HepG2 (cell line): ENCODE measurements around the gene TTBK1. TPM values are rescaled to one million over a fixed set of nuclear protein-coding genes. Genes with fewer than 3 reads are reported as not detected.

Experiments used
- CENPT ChIP-seq: sonication (generic); formaldehyde crosslinking; IDR thresholded peaks from 2 replicates; pipeline ENCODE4 v1.8.0; 2022; ENCODE audit warnings: low read depth, mild to moderate bottlenecking, moderate library complexity, missing genetic modification reagents
- IRF2 ChIP-seq: IDR thresholded peaks from 2 replicates; pipeline ENCODE4 v1.6.1; 2018; ENCODE audit warnings: missing genetic modification reagents, missing compliant biosample characterization
- JUNB ChIP-seq: sonication (generic); formaldehyde crosslinking; IDR thresholded peaks from 2 replicates; pipeline ENCODE4 v1.8.0; 2022; ENCODE audit warnings: missing genetic modification reagents, mild to moderate bottlenecking, borderline replicate concordance
- MIER2 ChIP-seq: IDR thresholded peaks from 2 replicates; pipeline ENCODE4 v1.6.1; 2016; ENCODE audit warnings: missing biosample characterization, missing genetic modification reagents
- MTA1 ChIP-seq: sonication (generic); formaldehyde crosslinking; IDR thresholded peaks from 2 replicates; pipeline ENCODE4 v1.4.0; 2020; ENCODE audit warnings: missing genetic modification reagents, mild to moderate bottlenecking, borderline replicate concordance
- MTF1 ChIP-seq: sonication (generic); formaldehyde crosslinking; IDR thresholded peaks from 2 replicates; pipeline ENCODE4 v1.5.0; 2020; ENCODE audit warnings: missing genetic modification reagents
- PHF5A ChIP-seq: IDR thresholded peaks from one replicate; pipeline ENCODE4 v1.6.1; 2018; ENCODE audit warnings: low read depth, missing genetic modification reagents; ENCODE audit not compliant: unreplicated experiment
- SP5 ChIP-seq: IDR thresholded peaks from 2 replicates; pipeline ENCODE4 v1.6.1; 2016; ENCODE audit warnings: low read depth, borderline replicate concordance
- SRY ChIP-seq: sonication (generic); formaldehyde crosslinking; IDR thresholded peaks from 2 replicates; pipeline ENCODE4 v1.8.0; 2022; ENCODE audit warnings: mild to moderate bottlenecking, missing genetic modification reagents
- TBX2 ChIP-seq: sonication (generic); formaldehyde crosslinking; IDR thresholded peaks from 2 replicates; pipeline ENCODE4 v1.5.0; 2020; ENCODE audit warnings: missing genetic modification reagents, mild to moderate bottlenecking, borderline replicate concordance
- THAP11 ChIP-seq: IDR thresholded peaks from 2 replicates; pipeline ENCODE4 v1.6.1; 2016; ENCODE audit warnings: missing biosample characterization, missing genetic modification reagents
- ZBED4 ChIP-seq: sonication (generic); formaldehyde crosslinking; IDR thresholded peaks from 2 replicates; pipeline ENCODE4 v1.4.0; 2020; ENCODE audit warnings: missing genetic modification reagents, borderline replicate concordance
- ZFAT ChIP-seq: sonication (generic); formaldehyde crosslinking; conservative IDR thresholded peaks from 2 replicates; pipeline ENCODE4 v1.8.1; 2023; ENCODE audit warnings: missing genetic modification reagents, inconsistent platforms
- ZFYVE20 ChIP-seq: sonication (generic); formaldehyde crosslinking; IDR thresholded peaks from 2 replicates; pipeline ENCODE4 v1.8.0; 2023; ENCODE audit warnings: low read depth, mild to moderate bottlenecking, moderate library complexity, missing genetic modification reagents, borderline replicate concordance
- ZNF44 ChIP-seq: sonication (generic); formaldehyde crosslinking; IDR thresholded peaks from 2 replicates; pipeline ENCODE4 v1.5.1; 2020; ENCODE audit warnings: mild to moderate bottlenecking, missing genetic modification reagents
- ZNF790 ChIP-seq: sonication (generic); formaldehyde crosslinking; IDR thresholded peaks from 2 replicates; pipeline ENCODE4 v1.8.0; 2022; ENCODE audit warnings: missing genetic modification reagents, mild to moderate bottlenecking, borderline replicate concordance
- ZZZ3 ChIP-seq: sonication (generic); formaldehyde crosslinking; IDR thresholded peaks from 2 replicates; pipeline ENCODE4 v1.4.0; 2020; ENCODE audit warnings: missing genetic modification reagents, mild to moderate bottlenecking, borderline replicate concordance
- polyA plus RNA-seq, 8 experiments: library from polyadenylated mRNA; depleted of rRNA in 3 of 8; stranded (reverse) in 7 of 8; unstranded in 1 of 8; fragments of >200 nt; fragmentation: Illumina TruSeq in 4 of 8; extraction: Trizol in 4 of 8; gene quantifications; 2 replicates each; pipeline versions ENCODE4 v1.2.1 to v1.2.3, GENCODE V29; 2011 to 2016; ENCODE audit warnings: low read depth in 4 of 8, missing spikeins in 1 of 8, mixed read lengths in 1 of 8; ENCODE audit not compliant: insufficient read depth in 1 of 8
- total RNA-seq, 5 experiments: library from RNA; depleted of rRNA; stranded (reverse); fragments of >200 nt; fragmentation: Illumina TruSeq; extraction: Trizol; gene quantifications; 2 replicates each; pipeline ENCODE4 v1.2.3, GENCODE V29; 2016; ENCODE audit warnings: low read depth in 1 of 5
- TF ChIP-seq, protein P1 (sequence below): sonication (generic); formaldehyde crosslinking; conservative IDR thresholded peaks from 2 replicates; pipeline ENCODE4 v1.4.0; 2020; ENCODE audit warnings: missing genetic modification reagents
- TF ChIP-seq, protein P2 (sequence below): sonication (generic); formaldehyde crosslinking; IDR thresholded peaks from 2 replicates; pipeline ENCODE4 v1.4.0; 2020; ENCODE audit warnings: missing genetic modification reagents
- TF ChIP-seq, protein P3 (sequence below): sonication (generic); IDR thresholded peaks from 2 replicates; pipeline ENCODE4 v1.6.1; 2016; ENCODE audit warnings: low read depth, borderline replicate concordance

TTBK1 gene
- total and polyA plus RNA-seq, 2 of the 13 experiments (the other 11 are each of a cell fraction or from before 2014, with no cell fraction given): 0.24 to 0.33 TPM

DNA sequence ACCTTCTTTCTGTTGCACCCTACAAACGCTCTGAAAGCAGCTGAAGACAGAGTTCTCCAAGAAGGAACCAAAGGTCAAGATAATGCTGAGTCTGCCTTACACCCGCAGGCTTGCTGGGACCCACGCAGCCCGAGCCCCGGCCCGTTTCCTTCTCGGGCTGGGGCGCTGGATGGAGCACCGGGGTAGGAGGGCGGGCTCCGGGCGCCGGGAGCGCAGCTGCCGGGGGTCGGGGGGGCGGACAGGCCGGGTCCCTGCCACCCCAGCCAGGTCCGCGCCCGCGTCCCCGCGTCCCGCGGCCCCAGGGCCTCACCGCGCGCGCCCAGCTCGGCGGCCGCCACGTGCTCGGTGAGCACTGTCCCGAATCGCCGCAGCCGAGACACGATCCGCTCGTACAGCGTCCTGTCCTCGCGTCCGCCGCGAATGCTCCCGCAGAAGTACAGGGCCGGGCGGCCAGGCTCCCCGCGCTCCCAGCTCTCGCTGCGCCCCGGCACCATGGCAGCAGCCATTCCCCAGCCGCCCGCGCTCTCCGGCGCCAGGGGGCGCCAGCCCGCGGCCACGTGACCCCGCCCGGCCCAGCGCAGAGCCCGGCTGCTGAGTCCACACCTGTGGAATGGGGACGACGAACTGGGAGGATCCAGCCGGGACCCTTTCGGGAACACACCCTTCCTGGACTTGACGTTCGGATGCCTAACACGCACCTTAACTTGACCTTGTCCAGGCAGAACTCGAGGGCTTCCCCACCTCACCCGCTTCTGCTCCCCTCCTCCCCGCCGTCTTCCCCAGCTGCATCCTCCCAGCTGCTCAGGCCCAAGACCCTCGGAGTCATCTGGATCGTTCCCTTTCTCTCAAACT is 14.1 kb upstream of the TTBK1 start, which contains the start of gene DNPH1 (continued):
- TF ChIP-seq ZBED4 (CRISPR knock-in tag) (peak; percentile 96), IRF2 (peak; percentile 72; the same call in 1 of the 2 replicates), SP5 (no peak), ZZZ3 (CRISPR knock-in tag) (peak; percentile 82; the same call in 1 of the 2 replicates), ZFYVE20 (CRISPR knock-in tag) (peak; percentile 72; the same call in 1 of the 2 replicates), CENPT (CRISPR knock-in tag) (peak; percentile 94), ZFAT (CRISPR knock-in tag) (0 out of 2 replicates have a peak, but pooled peaks have one; percentile 35), TBX2 (CRISPR knock-in tag) (peak; percentile 58; the same call in 1 of the 2 replicates), SRY (CRISPR knock-in tag) (peak; percentile 71), ZNF790 (CRISPR knock-in tag) (peak; percentile 92; the same call in 1 of the 2 replicates), ZNF44 (no peak), PHF5A (CRISPR knock-in tag) (peak; percentile 61), MIER2 (CRISPR knock-in tag) (peak; percentile 16; the same call in 1 of the 2 replicates), MTF1 (CRISPR knock-in tag) (no peak), MTA1 (CRISPR knock-in tag) (peak; percentile 91), THAP11 (CRISPR knock-in tag) (peak; percentile 88), JUNB (no peak)
- TF ChIP-seq, protein P1, sequence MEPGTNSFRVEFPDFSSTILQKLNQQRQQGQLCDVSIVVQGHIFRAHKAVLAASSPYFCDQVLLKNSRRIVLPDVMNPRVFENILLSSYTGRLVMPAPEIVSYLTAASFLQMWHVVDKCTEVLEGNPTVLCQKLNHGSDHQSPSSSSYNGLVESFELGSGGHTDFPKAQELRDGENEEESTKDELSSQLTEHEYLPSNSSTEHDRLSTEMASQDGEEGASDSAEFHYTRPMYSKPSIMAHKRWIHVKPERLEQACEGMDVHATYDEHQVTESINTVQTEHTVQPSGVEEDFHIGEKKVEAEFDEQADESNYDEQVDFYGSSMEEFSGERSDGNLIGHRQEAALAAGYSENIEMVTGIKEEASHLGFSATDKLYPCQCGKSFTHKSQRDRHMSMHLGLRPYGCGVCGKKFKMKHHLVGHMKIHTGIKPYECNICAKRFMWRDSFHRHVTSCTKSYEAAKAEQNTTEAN (CRISPR knock-in tag): peak; percentile 87
- TF ChIP-seq, protein P2, sequence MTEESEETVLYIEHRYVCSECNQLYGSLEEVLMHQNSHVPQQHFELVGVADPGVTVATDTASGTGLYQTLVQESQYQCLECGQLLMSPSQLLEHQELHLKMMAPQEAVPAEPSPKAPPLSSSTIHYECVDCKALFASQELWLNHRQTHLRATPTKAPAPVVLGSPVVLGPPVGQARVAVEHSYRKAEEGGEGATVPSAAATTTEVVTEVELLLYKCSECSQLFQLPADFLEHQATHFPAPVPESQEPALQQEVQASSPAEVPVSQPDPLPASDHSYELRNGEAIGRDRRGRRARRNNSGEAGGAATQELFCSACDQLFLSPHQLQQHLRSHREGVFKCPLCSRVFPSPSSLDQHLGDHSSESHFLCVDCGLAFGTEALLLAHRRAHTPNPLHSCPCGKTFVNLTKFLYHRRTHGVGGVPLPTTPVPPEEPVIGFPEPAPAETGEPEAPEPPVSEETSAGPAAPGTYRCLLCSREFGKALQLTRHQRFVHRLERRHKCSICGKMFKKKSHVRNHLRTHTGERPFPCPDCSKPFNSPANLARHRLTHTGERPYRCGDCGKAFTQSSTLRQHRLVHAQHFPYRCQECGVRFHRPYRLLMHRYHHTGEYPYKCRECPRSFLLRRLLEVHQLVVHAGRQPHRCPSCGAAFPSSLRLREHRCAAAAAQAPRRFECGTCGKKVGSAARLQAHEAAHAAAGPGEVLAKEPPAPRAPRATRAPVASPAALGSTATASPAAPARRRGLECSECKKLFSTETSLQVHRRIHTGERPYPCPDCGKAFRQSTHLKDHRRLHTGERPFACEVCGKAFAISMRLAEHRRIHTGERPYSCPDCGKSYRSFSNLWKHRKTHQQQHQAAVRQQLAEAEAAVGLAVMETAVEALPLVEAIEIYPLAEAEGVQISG: peak; percentile 86
- TF ChIP-seq, protein P3, sequence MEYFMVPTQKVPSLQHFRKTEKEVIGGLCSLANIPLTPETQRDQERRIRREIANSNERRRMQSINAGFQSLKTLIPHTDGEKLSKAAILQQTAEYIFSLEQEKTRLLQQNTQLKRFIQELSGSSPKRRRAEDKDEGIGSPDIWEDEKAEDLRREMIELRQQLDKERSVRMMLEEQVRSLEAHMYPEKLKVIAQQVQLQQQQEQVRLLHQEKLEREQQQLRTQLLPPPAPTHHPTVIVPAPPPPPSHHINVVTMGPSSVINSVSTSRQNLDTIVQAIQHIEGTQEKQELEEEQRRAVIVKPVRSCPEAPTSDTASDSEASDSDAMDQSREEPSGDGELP: no peak; the same call in 1 of the 2 replicates
